Measurements from ENCODE around the gene SLF2. TPM values are rescaled to one million over a fixed set of nuclear protein-coding genes. Genes with fewer than 3 reads are reported as not detected.

The SLF2 gene
- total and polyA plus RNA-seq, 4 donors: 4.0 to 18.8 (median 12.1) TPM

GRCh38 chr10:100877461-100877850 is 35.3 kb upstream of the SLF2 start:
- no peaks in the 10 kb centered on the region for H3K36me3 ChIP-seq (ENCODE audit: control insufficient read depth in 4 of 4, insufficient read depth in 3 of 4, low read depth in 1 of 4, low read length in 3 of 4)
- peaks cover 2 to 20% (median 15%) of the 10 kb centered on the region in 4 donors for H3K4me1 ChIP-seq (ENCODE audit: control insufficient read depth in 4 of 4, insufficient read depth in 4 of 4, low read length in 3 of 4)
- DNase-seq (ENCODE audit: low spot score): no peak
- H3K9me3 ChIP-seq (ENCODE audit: control insufficient read depth in 4 of 4, low read length in 3 of 4): no peaks in the 10 kb centered on the region
- no peak for TF ChIP-seq RXRA (IDR thresholded peaks at IDR 0.05)
- TF ChIP-seq CTCF (IDR thresholded peaks at IDR 0.05; ENCODE audit: low read depth, low read length, missing input control): no peak
- TF ChIP-seq NR2F2 (IDR thresholded peaks at IDR 0.05): no peak
- TF ChIP-seq HNF4A (conservative IDR thresholded peaks at IDR 0.05): no peak
- TF ChIP-seq JUND (IDR thresholded peaks at IDR 0.05): no peak
- TF ChIP-seq ZBTB33 (IDR thresholded peaks at IDR 0.05): no peak
- no peak for TF ChIP-seq RAD21 (IDR thresholded peaks at IDR 0.05)
- TF ChIP-seq MAX (IDR thresholded peaks at IDR 0.05): no peak
- no peaks in the 10 kb centered on the region for H3K27me3 ChIP-seq (ENCODE audit: control insufficient read depth in 4 of 4, insufficient read depth in 4 of 4, low read length in 3 of 4)
- no peak overlapping the region for H3K4me3 ChIP-seq (ENCODE audit: low read depth in 1 of 3, low read length in 3 of 3)
- no peak overlapping the region for H3K9ac ChIP-seq (ENCODE audit: low read depth in 1 of 2, low read length in 2 of 2)
- no peak overlapping the region for H3K27ac ChIP-seq (ENCODE audit: low read depth in 1 of 2, low read length in 2 of 2)
- WGBS: 92% methylated on average over 11 of the region's 11 CpGs

GRCh38 chr10:100878291-100878910 is 34.4 kb upstream of the SLF2 start:
- peak; percentile 50 for DNase-seq (ENCODE audit: low spot score)
- peaks cover 2 to 20% (median 15%) of the 10 kb centered on the region in 4 donors for H3K4me1 ChIP-seq (ENCODE audit: control insufficient read depth in 4 of 4, insufficient read depth in 4 of 4, low read length in 3 of 4)
- H3K36me3 ChIP-seq (ENCODE audit: control insufficient read depth in 4 of 4, insufficient read depth in 3 of 4, low read depth in 1 of 4, low read length in 3 of 4): no peaks in the 10 kb centered on the region
- 8% methylated on average over 5 of the region's 5 CpGs for WGBS
- no peak overlapping the region for H3K27ac ChIP-seq (ENCODE audit: low read depth in 1 of 2, low read length in 2 of 2)
- TF ChIP-seq CTCF (IDR thresholded peaks at IDR 0.05; ENCODE audit: low read depth, low read length, missing input control): peak; percentile 84
- TF ChIP-seq RAD21 (IDR thresholded peaks at IDR 0.05): peak; percentile 94
- no peak for TF ChIP-seq RXRA (IDR thresholded peaks at IDR 0.05)
- TF ChIP-seq REST (IDR thresholded peaks at IDR 0.05): peak; percentile 32
- H3K9ac ChIP-seq (ENCODE audit: low read depth in 1 of 2, low read length in 2 of 2): no peak overlapping the region
- no peaks in the 10 kb centered on the region for H3K9me3 ChIP-seq (ENCODE audit: control insufficient read depth in 4 of 4, low read length in 3 of 4)
- H3K4me3 ChIP-seq (ENCODE audit: low read depth in 1 of 3, low read length in 3 of 3): no peak overlapping the region
- H3K27me3 ChIP-seq (ENCODE audit: control insufficient read depth in 4 of 4, insufficient read depth in 4 of 4, low read length in 3 of 4): no peaks in the 10 kb centered on the region

Measured in liver (tissue), 9 donors.